GM23338 (cell line): ENCODE results near the gene ZBTB45.

ENCODE experiments used
- CREB1 ChIP-seq: fragments of 250-450 bp; sonication (Bioruptor Pico); IDR thresholded peaks from 2 replicates; pipeline ENCODE4 v1.5.0; 2020; ENCODE audit warnings: low read depth, mild to moderate bottlenecking, moderate library complexity
- CTCF ChIP-seq, 2 experiments: fragments of 200-600 bp in 1 of 2; sonication (generic) in 1 of 2; conservative IDR thresholded peaks; 2 replicates each; pipeline versions ENCODE4 v1.5.1 to v1.6.1; 2016 to 2017; ENCODE audit warnings: antibody characterized with exemption in 2 of 2, low read depth in 2 of 2, mild to moderate bottlenecking in 2 of 2, moderate library complexity in 1 of 2
- EZH2 ChIP-seq: fragments of 200-600 bp; sonication (generic); IDR thresholded peaks from one replicate; pipeline ENCODE4 v1.8.0; 2017; ENCODE audit warnings: antibody characterized with exemption, mild to moderate bottlenecking, low read depth; ENCODE audit not compliant: unreplicated experiment
- EZH2phosphoT487 ChIP-seq: fragments of 200-600 bp; sonication (generic); IDR thresholded peaks from one replicate; pipeline ENCODE4 v1.8.1; 2018; ENCODE audit warnings: antibody characterized with exemption; ENCODE audit not compliant: unreplicated experiment
- JUNB ChIP-seq: IDR thresholded peaks from one replicate; pipeline ENCODE4 v1.6.1; 2016; ENCODE audit warnings: antibody characterized with exemption; ENCODE audit not compliant: unreplicated experiment
- POLR2AphosphoS5 ChIP-seq: IDR thresholded peaks from 2 replicates; pipeline ENCODE4 v1.6.1; 2016; ENCODE audit warnings: antibody characterized with exemption, low read depth
- REST ChIP-seq: IDR thresholded peaks from one replicate; pipeline ENCODE4 v1.6.1; 2018; ENCODE audit warnings: antibody characterized with exemption; ENCODE audit not compliant: unreplicated experiment

- TF ChIP-seq CTCF (conservative IDR thresholded peaks at IDR 0.05; ENCODE audit: low read depth in 2 of 2) = no peak
- TF ChIP-seq EZH2 = no peak
- TF ChIP-seq EZH2phosphoT487 = no peak
- TF ChIP-seq REST = no peak
- no peak for TF ChIP-seq POLR2AphosphoS5
- TF ChIP-seq CREB1 (CRISPR knock-in tag) = no peak
- no peak for TF ChIP-seq JUNB
These were observed 9.8 kb upstream of the ZBTB45 start for GRCh38 chr19:58529405-58529804.
